Endothelial cell of umbilical vein (primary cell): ENCODE data around the gene CLIC3. TPM values are rescaled to one million over a fixed set of nuclear protein-coding genes. Genes with fewer than 3 reads are reported as not detected.

Experiments used
- BruUV-seq: library from RNA; stranded (reverse); fragments of 400-500 nt; replicated peaks from 2 replicates; lab custom pipeline; 2021; lab: Mats Ljungman, UMichigan
- CTCF ChIA-PET: fragments of 300-600, 350-600 bp; sonication (Branson Sonifier 250); formaldehyde crosslinking; loops from one replicate; lab custom pipeline; 2021; ENCODE audit warnings: antibody characterized with exemption, inconsistent platforms; lab: Charles Lee
- POLR2A ChIA-PET: fragments of 300-600, 350-600 bp; sonication (Branson Sonifier 250); formaldehyde crosslinking; loops from one replicate; lab custom pipeline; 2021; ENCODE audit warnings: antibody characterized with exemption, inconsistent platforms; lab: Charles Lee
- DNase-seq: peaks from one replicate; pipeline ENCODE4 v3.0.0-alpha.2; 2011; ENCODE audit warnings: low read depth, low spot score
- FAIRE-seq: peaks from 2 replicates; lab custom pipeline; 2011; peaks lifted over from hg19 to GRCh38; lab: Jason Lieb, UNC
- H2AFZ ChIP-seq: 2 replicates; pipeline ENCODE4 v1.6.0; 2012; ENCODE audit warnings: low read depth, low read length, control low read depth, inconsistent platforms
- H3K27ac ChIP-seq: 2 replicates; pipeline ENCODE4 v1.5.1; 2011; ENCODE audit warnings: low read depth, mild to moderate bottlenecking, control low read depth, low read length, moderate library complexity; ENCODE audit not compliant: insufficient read depth
- H3K27me3 ChIP-seq, 2 experiments: 2 replicates each; pipeline versions ENCODE4 v1.6.0 to v1.6.1; 2011; ENCODE audit warnings: low read length in 2 of 2, mixed read lengths in 1 of 2; ENCODE audit not compliant: control insufficient read depth in 2 of 2, insufficient read depth in 2 of 2
- H3K36me3 ChIP-seq, 2 experiments: 2 replicates in 1 of 2; 3 replicates in 1 of 2; pipeline ENCODE4 v1.5.1; 2011; ENCODE audit warnings: low read length in 2 of 2, mild to moderate bottlenecking in 1 of 2, moderate library complexity in 1 of 2; ENCODE audit not compliant: control insufficient read depth in 2 of 2, insufficient read depth in 2 of 2; ENCODE audit errors: extremely low read depth in 1 of 2
- H3K4me1 ChIP-seq: 3 replicates; pipeline ENCODE4 v1.5.1; 2011; ENCODE audit warnings: mild to moderate bottlenecking, low read length; ENCODE audit not compliant: control insufficient read depth, insufficient read depth; ENCODE audit errors: extremely low read depth
- H3K4me2 ChIP-seq: 2 replicates; pipeline ENCODE4 v1.6.1; 2011; ENCODE audit warnings: low read length, control low read depth, mixed read lengths; ENCODE audit not compliant: insufficient read depth
- H3K4me3 ChIP-seq, 3 experiments: fragments of 200-600 bp in 1 of 3; sonication (generic), shearing (Covaris generic) in 1 of 3; replicated peaks in 1 of 3; 2 replicates each; pipeline ENCODE4 v1.5.1; 2011 to 2016; ENCODE audit warnings: control low read depth in 3 of 3, low read length in 3 of 3, mild to moderate bottlenecking in 2 of 3, inconsistent platforms in 1 of 3, low read depth in 1 of 3, moderate library complexity in 1 of 3; ENCODE audit not compliant: insufficient read depth in 1 of 3
- H3K79me2 ChIP-seq: 2 replicates; pipeline ENCODE4 v1.6.0; 2012; ENCODE audit warnings: low read length, inconsistent platforms; ENCODE audit not compliant: control insufficient read depth, insufficient read depth
- H3K9ac ChIP-seq: replicated peaks from 2 replicates; pipeline ENCODE3; 2011; ENCODE audit warnings: low read length, control low read depth; ENCODE audit not compliant: insufficient read depth; ENCODE audit errors: extremely low read depth
- H3K9me1 ChIP-seq: replicated peaks from 3 replicates; pipeline ENCODE4 v1.6.0; 2011; ENCODE audit warnings: mild to moderate bottlenecking, low read length; ENCODE audit not compliant: control insufficient read depth, insufficient read depth; ENCODE audit errors: extremely low read depth
- H3K9me3 ChIP-seq: replicated peaks from 2 replicates; pipeline ENCODE4 v1.5.1; 2012; ENCODE audit warnings: low read length, inconsistent platforms; ENCODE audit not compliant: control insufficient read depth, insufficient read depth
- H4K20me1 ChIP-seq: replicated peaks from 2 replicates; pipeline ENCODE3; 2011; ENCODE audit warnings: mild to moderate bottlenecking, low read length; ENCODE audit not compliant: control insufficient read depth, insufficient read depth; ENCODE audit errors: extremely low read depth
- CTCF ChIP-seq, 2 donors: IDR thresholded peaks; 1 replicate in 1 of 2; 2 replicates in 1 of 2; pipeline ENCODE4 v1.5.1; 2011; ENCODE audit warnings: low read length in 2 of 2, mild to moderate bottlenecking in 2 of 2, moderate library complexity in 2 of 2, control low read depth in 1 of 2, inconsistent platforms in 1 of 2, low read depth in 1 of 2; ENCODE audit not compliant: insufficient read depth in 1 of 2; ENCODE audit errors: extremely low read depth in 1 of 2
- EZH2 ChIP-seq: IDR thresholded peaks from 2 replicates; pipeline ENCODE4 v1.6.1; 2012; ENCODE audit warnings: borderline replicate concordance, low read depth, mild to moderate bottlenecking, moderate library complexity, low read length, inconsistent platforms; ENCODE audit not compliant: severe bottlenecking
- FOS ChIP-seq: IDR thresholded peaks from 2 replicates; pipeline ENCODE4 v1.6.1; 2011; ENCODE audit warnings: mild to moderate bottlenecking, low read length, moderate library complexity, borderline replicate concordance; ENCODE audit not compliant: insufficient read depth
- GATA2 ChIP-seq: IDR thresholded peaks from 2 replicates; pipeline ENCODE4 v1.7.0; 2011; ENCODE audit warnings: low read depth, mild to moderate bottlenecking, moderate library complexity, mixed read lengths, low read length; ENCODE audit not compliant: insufficient read length, insufficient read depth
- JUN ChIP-seq: IDR thresholded peaks from 2 replicates; pipeline ENCODE4 v1.6.1; 2011; ENCODE audit warnings: borderline replicate concordance, low read depth; ENCODE audit not compliant: insufficient read length, insufficient read depth
- MAX ChIP-seq: IDR thresholded peaks from 2 replicates; pipeline ENCODE4 v1.6.1; 2011; ENCODE audit not compliant: insufficient read depth, insufficient read length
- MYC ChIP-seq: IDR thresholded peaks from one replicate; pipeline ENCODE4 v1.6.1; 2011; ENCODE audit warnings: mild to moderate bottlenecking, low read depth, low read length
- POLR2AphosphoS5 ChIP-seq: IDR thresholded peaks from 2 replicates; pipeline ENCODE4 v1.6.1; 2012; ENCODE audit warnings: low read depth, mild to moderate bottlenecking, control low read depth, low read length, moderate library complexity; ENCODE audit not compliant: insufficient read depth
- dilution Hi-C: fragments of 300-500 bp; cut with MboI; formaldehyde crosslinking; loops from one replicate; pipeline ENCODE4 v1.15.0; 2019; ENCODE audit warnings: low sequenced_read_pairs; ENCODE audit not compliant: extremely low pct_ligation_motif_present
- intact Hi-C: fragments of 100-400 bp; cut with micrococcal nuclease; formaldehyde crosslinking; loops from one replicate; pipeline ENCODE4 v1.10.0; 2022
- polyA plus RNA-seq, 4 experiments: library from polyadenylated mRNA; depleted of rRNA in 3 of 4; stranded (reverse) in 3 of 4; unstranded in 1 of 4; fragments of >200 nt; gene quantifications; 2 replicates each; pipeline versions ENCODE4 v1.2.1 to v1.2.3, GENCODE V29; 2011 to 2012; ENCODE audit warnings: missing spikeins in 1 of 4
- total RNA-seq: library from RNA; stranded (reverse); gene quantifications from 2 replicates; pipeline ENCODE4 v1.2.3, GENCODE V29; 2021

CLIC3 gene
- total and polyA plus RNA-seq, 2 donors (not counting 3 experiments of a cell fraction or from before 2014, with no cell fraction given): 2.3 TPM; not detected in 1

GRCh38 chr9:136964171-136964689, 32.1 kb downstream of the CLIC3 start:
- TF ChIP-seq MYC: no peak
- TF ChIP-seq CTCF (IDR thresholded peaks at IDR 0.05; ENCODE audit: extremely low read depth in 1 of 2, insufficient read depth in 1 of 2, low read depth in 1 of 2, low read length in 2 of 2): no peak
- TF ChIP-seq GATA2: no peak
- TF ChIP-seq EZH2: no peak
- no peak for TF ChIP-seq MAX
- TF ChIP-seq FOS: no peak
- no peak for TF ChIP-seq POLR2AphosphoS5
- TF ChIP-seq JUN: no peak
- Histone ChIP-seq H3K27ac (no peak overlapping the region), H4K20me1 (no peaks in the 10 kb centered on the region), H2AFZ (no peak overlapping the region), H3K79me2 (no peaks in the 10 kb centered on the region), H3K4me3 (no peak overlapping the region), H3K9me3 (no peaks in the 10 kb centered on the region), H3K4me2 (no peak overlapping the region), H3K4me1 (no peaks in the 10 kb centered on the region), H3K9ac (no peak overlapping the region), H3K36me3 (no peaks in the 10 kb centered on the region), H3K9me1 (no peaks in the 10 kb centered on the region), H3K27me3 (no peaks in the 10 kb centered on the region)
- FAIRE-seq (no peak), DNase-seq (no peak)
- no TSS peak for BruUV-seq
- ChIA-PET CTCF (interaction anchor here (0.8 to 1.4 kb wide), 3 partner anchors 11 to 36 kb away, joined by 3 to 6 read pairs (median 4); no protein-coding TSS in a partner anchor), POLR2A (interaction anchor here (0.6 kb wide), 1 partner anchor 349 kb away, joined by 3 read pairs; no protein-coding TSS in a partner anchor)
- intact Hi-C loops (no loop called here), dilution Hi-C loops (no loop called here)
